GM21619 (cell line): ENCODE measurements around the gene NT5C3A.
"Not testable (repeated sequence)": the region's sequence is repeated elsewhere in the genome, so short reads cannot be mapped to it uniquely, and the experiment has no call there.

Source experiments
- ATAC-seq: cut with Tn5 transposase; IDR thresholded peaks from one replicate; pipeline ENCODE4 v1.9.1; 2021; ENCODE audit not compliant: unreplicated experiment

NT5C3A gene

GRCh38 chr7:33062023-33062781 lies at the start of gene NT5C3A:
NT5C3A (minus strand) TSS chr7:33062776; CDS start chr7:33062705, 71 bp downstream.
- peak; percentile 37 for ATAC-seq

GRCh38 chr7:33111614-33112013 lies 49.0 kb upstream of the NT5C3A start:
- no peak for ATAC-seq

- ATAC-seq: no peak
Observed at GRCh38 chr7:33109758-33110238, 47.2 kb upstream of the NT5C3A start.

GRCh38 chr7:33109005-33109757 lies 46.6 kb upstream of the NT5C3A start, which contains the start of gene RP9:
RP9 (minus strand) TSS chr7:33109404; CDS start chr7:33109372, 32 bp downstream.
- ATAC-seq: peak; percentile 84

- ATAC-seq: no peak
Observed at GRCh38 chr7:33108554-33109004, 46.0 kb upstream of the NT5C3A start.

GRCh38 chr7:33107136-33108066 lies 44.8 kb upstream of the NT5C3A start:
- ATAC-seq: peak; percentile 32

GRCh38 chr7:33101906-33102305 lies 39.3 kb upstream of the NT5C3A start:
- no peak for ATAC-seq

- ATAC-seq: no peak
Observed at GRCh38 chr7:33100770-33101169, 38.2 kb upstream of the NT5C3A start.

GRCh38 chr7:33099154-33099940 lies 36.8 kb upstream of the NT5C3A start:
- ATAC-seq: no peak

- ATAC-seq: not testable (repeated sequence)
Observed at GRCh38 chr7:33094745-33095275, 32.2 kb upstream of the NT5C3A start.

- ATAC-seq: no peak
Observed at GRCh38 chr7:33093266-33093665, 30.7 kb upstream of the NT5C3A start.

GRCh38 chr7:33091641-33092191 lies 29.1 kb upstream of the NT5C3A start:
- ATAC-seq: no peak

GRCh38 chr7:33091111-33091531 lies 28.5 kb upstream of the NT5C3A start:
- no peak for ATAC-seq

- ATAC-seq: no peak
Observed at GRCh38 chr7:33089142-33089541, 26.6 kb upstream of the NT5C3A start.

- no peak for ATAC-seq
Observed at GRCh38 chr7:33087858-33088257, 25.3 kb upstream of the NT5C3A start.

- no peak for ATAC-seq
Observed at GRCh38 chr7:33087356-33087755, 24.8 kb upstream of the NT5C3A start.

- ATAC-seq: no peak
Observed at GRCh38 chr7:33079763-33080690, 17.5 kb upstream of the NT5C3A start.

- ATAC-seq: no peak
Observed at GRCh38 chr7:33079096-33079495, 16.5 kb upstream of the NT5C3A start.
